NCI-H82 treated with DMSO at 0.1 percent for 48 hours (cell line): ENCODE results near the gene ASB13.

Source experiments
- DNase-seq: peaks from one replicate; lab custom pipeline; 2025; ENCODE audit not compliant: unreplicated experiment; lab: John Stamatoyannopoulos, UW

ASB13 gene

GRCh38 chr10:5670662-5671375 lies 4.4 kb upstream of the ASB13 start:
- DNase-seq: no peak

- no peak for DNase-seq
Measured at GRCh38 chr10:5669604-5670003, 3.2 kb upstream of the ASB13 start.

GRCh38 chr10:5668429-5668828 lies 2.0 kb upstream of the ASB13 start:
- no peak for DNase-seq

- peak; percentile 26 for DNase-seq
Measured at GRCh38 chr10:5666841-5667630, 641 bp upstream of the ASB13 start.

GRCh38 chr10:5665373-5666007 lies 905 bp downstream of the ASB13 start:
- no peak for DNase-seq

- DNase-seq: no peak
Measured at GRCh38 chr10:5663692-5664427, 2.5 kb downstream of the ASB13 start.

- DNase-seq: no peak
Measured at GRCh38 chr10:5662708-5663579, 3.5 kb downstream of the ASB13 start.

- no peak for DNase-seq
Measured at GRCh38 chr10:5661043-5661442, 5.4 kb downstream of the ASB13 start.

GRCh38 chr10:5659702-5660528 lies 6.5 kb downstream of the ASB13 start:
- no peak for DNase-seq

GRCh38 chr10:5658871-5659618 lies 7.3 kb downstream of the ASB13 start:
- DNase-seq: no peak

GRCh38 chr10:5656737-5657579 lies 9.4 kb downstream of the ASB13 start:
- DNase-seq: no peak

- DNase-seq: no peak
Measured at GRCh38 chr10:5655121-5655520, 11.3 kb downstream of the ASB13 start.

- no peak for DNase-seq
Measured at GRCh38 chr10:5654218-5654755, 12.1 kb downstream of the ASB13 start.

GRCh38 chr10:5652746-5653145 lies 13.6 kb downstream of the ASB13 start:
- DNase-seq: no peak

GRCh38 chr10:5651388-5651764 lies 15.0 kb downstream of the ASB13 start:
- no peak for DNase-seq

- DNase-seq: no peak
Measured at GRCh38 chr10:5650664-5651387, 15.6 kb downstream of the ASB13 start.

GRCh38 chr10:5649746-5650145 lies 16.6 kb downstream of the ASB13 start:
- DNase-seq: no peak
